GM13977 (cell line): ENCODE results near the gene FBP1.
A peak's percentile ranks its signal among the peaks of the same experiment; 100 is the strongest.

Experiments used
- DNase-seq: peaks from one replicate; pipeline ENCODE4 v3.0.0; 2012; ENCODE audit warnings: low spot score
- in situ Hi-C: fragments of 300-500 bp; cut with MboI; formaldehyde crosslinking; loops from one replicate; pipeline ENCODE4 v1.12.0; 2022; ENCODE audit warnings: low sequenced_read_pairs, low pct_unique_long_range_greater_than_20kb, mixed read lengths, inconsistent platforms; ENCODE audit not compliant: unreplicated experiment
- TF ChIP-seq, protein P1 (sequence below): IDR thresholded peaks from 2 replicates; pipeline ENCODE4 v1.5.1; 2012; ENCODE audit warnings: mild to moderate bottlenecking, control low read depth; ENCODE audit not compliant: insufficient read depth; ENCODE audit errors: extremely low read depth, missing control alignments

FBP1 gene

DNA sequence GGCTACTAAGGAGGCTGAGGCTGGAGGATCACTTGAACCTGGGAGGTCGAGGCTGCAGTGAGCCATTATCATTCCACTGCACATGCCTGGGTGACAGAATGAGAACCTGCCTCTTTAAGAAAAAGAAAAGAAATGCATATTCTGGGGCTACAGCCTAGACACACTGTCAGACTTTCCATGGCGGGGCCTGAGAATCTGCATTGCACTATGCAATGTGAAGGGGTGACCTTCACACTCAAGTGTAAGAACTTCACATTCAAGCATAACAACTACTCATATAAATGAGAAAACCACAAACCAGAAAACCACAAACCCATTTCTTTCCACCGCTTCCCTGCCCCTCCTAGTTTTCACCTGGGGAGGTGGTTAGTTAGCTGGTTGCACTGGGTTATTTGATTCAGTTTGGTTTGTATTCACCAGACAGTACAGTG, 27.7 kb downstream of the FBP1 start:
- TF ChIP-seq, protein P1, sequence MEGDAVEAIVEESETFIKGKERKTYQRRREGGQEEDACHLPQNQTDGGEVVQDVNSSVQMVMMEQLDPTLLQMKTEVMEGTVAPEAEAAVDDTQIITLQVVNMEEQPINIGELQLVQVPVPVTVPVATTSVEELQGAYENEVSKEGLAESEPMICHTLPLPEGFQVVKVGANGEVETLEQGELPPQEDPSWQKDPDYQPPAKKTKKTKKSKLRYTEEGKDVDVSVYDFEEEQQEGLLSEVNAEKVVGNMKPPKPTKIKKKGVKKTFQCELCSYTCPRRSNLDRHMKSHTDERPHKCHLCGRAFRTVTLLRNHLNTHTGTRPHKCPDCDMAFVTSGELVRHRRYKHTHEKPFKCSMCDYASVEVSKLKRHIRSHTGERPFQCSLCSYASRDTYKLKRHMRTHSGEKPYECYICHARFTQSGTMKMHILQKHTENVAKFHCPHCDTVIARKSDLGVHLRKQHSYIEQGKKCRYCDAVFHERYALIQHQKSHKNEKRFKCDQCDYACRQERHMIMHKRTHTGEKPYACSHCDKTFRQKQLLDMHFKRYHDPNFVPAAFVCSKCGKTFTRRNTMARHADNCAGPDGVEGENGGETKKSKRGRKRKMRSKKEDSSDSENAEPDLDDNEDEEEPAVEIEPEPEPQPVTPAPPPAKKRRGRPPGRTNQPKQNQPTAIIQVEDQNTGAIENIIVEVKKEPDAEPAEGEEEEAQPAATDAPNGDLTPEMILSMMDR, result no peak
- in situ Hi-C loops, result no loop called here
- DNase-seq, result no peak

DNA sequence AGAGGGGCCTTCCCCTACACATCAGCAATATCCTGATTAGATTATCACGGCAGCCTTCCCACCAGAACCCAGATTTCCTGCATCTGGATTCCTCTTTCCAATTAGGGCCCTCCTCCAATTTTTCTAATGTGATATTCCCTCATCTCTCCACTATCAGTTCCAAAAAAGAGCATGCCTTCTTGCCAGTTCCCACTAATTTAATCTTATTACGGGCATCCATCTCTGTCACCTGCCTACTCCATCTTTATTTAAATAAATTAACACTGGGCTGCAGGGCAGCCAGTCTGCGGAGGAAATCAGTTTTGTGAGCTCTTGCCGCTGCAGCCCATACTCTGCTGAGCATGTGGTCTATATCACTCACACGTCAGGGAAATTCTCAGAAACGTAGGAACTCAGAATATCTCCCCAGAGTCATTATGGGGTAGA, 29.1 kb downstream of the FBP1 start:
- TF ChIP-seq, protein P1, result no peak
- in situ Hi-C loops, result no loop called here
- no peak for DNase-seq

DNA sequence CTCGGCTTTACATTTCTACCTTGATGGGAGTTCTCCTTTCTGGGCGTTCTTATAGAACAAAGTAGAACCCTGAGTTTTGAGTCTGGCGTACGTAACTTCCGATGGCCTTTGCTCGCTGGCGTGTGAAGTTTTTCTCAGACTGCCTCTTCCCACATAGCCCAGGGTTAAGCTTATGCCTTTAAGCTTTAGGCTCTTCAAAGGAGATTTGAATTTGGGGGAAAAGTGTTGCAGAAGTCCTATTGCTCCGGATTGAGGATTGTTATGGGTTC, 32.0 kb downstream of the FBP1 start:
- DNase-seq, result no peak
- TF ChIP-seq, protein P1, result no peak
- in situ Hi-C loops, result no loop called here

DNA sequence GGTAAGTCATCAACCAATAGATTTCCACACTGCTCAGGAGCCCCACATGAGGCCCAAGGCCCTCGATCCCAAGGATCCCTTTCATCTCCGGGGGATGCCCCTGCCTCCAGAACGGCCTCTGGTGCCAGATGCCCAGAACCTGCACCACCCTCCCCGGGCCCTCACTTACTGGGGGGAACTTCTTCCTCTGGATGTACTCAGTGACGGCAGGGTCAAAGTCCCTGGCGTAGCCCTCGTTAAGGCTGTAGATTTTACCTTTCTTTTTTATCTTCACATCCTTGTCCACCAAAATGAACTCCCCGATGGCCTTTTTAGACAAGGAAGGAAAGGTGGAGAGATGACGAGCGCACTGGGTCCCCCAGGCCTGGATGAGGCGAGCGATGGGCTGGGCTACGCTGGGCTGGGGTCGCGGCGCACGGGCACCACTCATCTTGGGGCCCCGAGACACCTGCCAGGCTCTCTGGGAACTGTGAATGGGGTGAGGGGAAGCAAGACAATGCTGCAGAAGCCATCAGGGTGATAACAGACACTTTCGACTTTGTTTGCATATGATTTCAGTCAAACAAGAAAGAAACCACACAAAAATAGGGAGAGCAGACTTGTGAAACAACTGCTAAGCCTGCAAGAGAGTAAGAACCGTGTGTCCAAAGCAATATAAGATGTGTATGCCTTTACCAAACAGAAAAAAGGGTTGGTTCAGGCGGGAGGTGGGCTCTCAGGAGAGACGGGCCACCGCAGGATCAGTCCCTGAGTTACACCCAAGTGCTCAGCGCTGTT, 32.5 kb downstream of the FBP1 start:
- DNase-seq, result no peak
- TF ChIP-seq, protein P1, result no peak
- in situ Hi-C loops, result no loop called here

DNA sequence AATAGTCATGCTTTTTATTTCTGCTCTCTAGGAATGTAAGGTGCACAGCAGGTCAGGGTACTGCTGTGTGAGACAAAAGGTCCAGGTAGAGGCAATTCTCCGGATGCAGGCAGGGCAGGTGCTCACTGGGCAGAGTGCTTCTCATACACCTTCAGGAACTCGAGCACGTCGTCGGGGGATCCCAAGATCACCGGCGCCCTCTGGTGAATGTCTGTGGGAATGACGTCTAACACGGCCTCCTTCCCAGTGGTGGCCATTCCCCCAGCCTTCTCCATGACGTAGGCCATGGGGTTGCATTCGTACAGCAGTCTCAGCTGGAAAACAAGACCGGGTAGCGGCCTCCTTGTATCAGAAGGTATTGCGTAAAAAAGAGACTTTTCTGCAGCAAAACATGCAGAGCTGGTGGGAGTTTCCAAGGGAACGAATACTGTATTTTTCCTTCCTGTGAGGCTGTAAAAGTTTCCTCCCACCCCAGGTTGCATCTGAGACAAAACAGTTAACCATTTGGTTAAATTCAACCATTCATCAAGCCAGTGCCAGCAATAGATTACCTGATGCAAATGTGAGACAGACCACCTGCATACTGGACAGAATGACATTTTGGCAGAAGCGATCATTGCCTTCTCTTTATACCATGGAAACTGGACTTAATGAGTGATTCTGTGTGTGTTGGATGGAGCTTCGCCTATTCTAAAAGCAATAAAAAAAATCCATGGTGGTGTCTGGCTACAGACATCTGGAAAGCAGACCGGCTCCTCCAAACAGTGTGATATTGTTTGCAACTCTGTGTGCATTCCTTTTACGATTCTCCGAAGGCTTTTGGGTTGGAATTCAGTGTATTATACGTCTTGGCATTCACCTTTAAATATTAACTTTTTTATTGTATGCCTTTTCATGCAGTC, 35.8 kb downstream of the FBP1 start:
- DNase-seq, result peak; percentile 89
- TF ChIP-seq, protein P1, result peak; percentile 79
- in situ Hi-C loops, result no loop called here

DNA sequence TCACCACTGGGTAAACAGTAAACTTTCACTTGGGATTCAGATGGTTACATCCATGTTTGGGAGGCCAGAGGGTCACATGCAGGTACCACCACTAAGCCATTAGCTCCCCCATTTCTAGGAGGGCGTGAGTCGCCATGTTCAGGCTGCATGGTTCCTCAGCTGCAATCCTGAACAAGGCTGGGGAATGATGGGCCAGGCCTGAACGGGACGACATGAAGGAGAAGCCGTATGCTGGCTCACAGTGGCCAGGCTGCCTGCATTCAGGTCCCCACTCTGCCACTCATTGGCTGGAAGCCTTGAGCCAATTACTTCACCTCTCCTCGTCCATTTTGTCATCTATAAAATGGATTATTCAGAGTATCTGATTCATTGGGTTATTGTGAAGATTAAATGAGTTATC, 36.7 kb downstream of the FBP1 start:
- TF ChIP-seq, protein P1, result no peak
- in situ Hi-C loops, result no loop called here
- DNase-seq, result no peak
